Smooth muscle cell of the umbilical artery (primary cell): ENCODE data around the gene IER5. TPM values are rescaled to one million over a fixed set of nuclear protein-coding genes. Genes with fewer than 3 reads are reported as not detected.

Source experiments
- total RNA-seq: library from RNA; depleted of rRNA; stranded (reverse); fragments of >200 nt; gene quantifications from 2 replicates; pipeline ENCODE4 v1.2.3, GENCODE V29; 2014

IER5 gene
- total RNA-seq: 15.1 and 15.4 TPM in 2 replicates

GRCh38 chr1:181088079-181089016 is at the start of gene IER5:
TSS of gene IER5 (plus strand) at chr1:181088700. CDS start at chr1:181088903, 203 bp downstream.

Other genes starting within 250 kb of the IER5 start
- 2.1 and 3.0 TPM in 2 replicates for gene KIAA1614, start 175.8 kb upstream of the IER5 start, total RNA-seq
- 29.4 and 32.0 TPM in 2 replicates for gene STX6, start 65.8 kb upstream of the IER5 start, total RNA-seq
- 14.9 and 16.6 TPM in 2 replicates for gene MR1, start 54.7 kb upstream of the IER5 start, total RNA-seq